MCF 10A (cell line): ENCODE data around the gene HARS2. TPM values are rescaled to one million over a fixed set of nuclear protein-coding genes. Genes with fewer than 3 reads are reported as not detected.

Experiments used
- Bru-seq: library from RNA; stranded (reverse); fragments of 400-500 nt; gene quantifications from one replicate; lab custom pipeline; 2021; lab: Mats Ljungman, UMichigan
- BruChase-seq, 2 experiments: library from RNA; stranded (reverse); fragments of 400-500 nt; gene quantifications; one replicate each; lab custom pipeline; 2021; lab: Mats Ljungman, UMichigan
- BruUV-seq: library from RNA; stranded (reverse); fragments of 400-500 nt; replicated peaks from 2 replicates; lab custom pipeline; 2021; lab: Mats Ljungman, UMichigan
- CTCF ChIA-PET: fragments of 300-600 bp; sonication (Branson Sonifier 250); formaldehyde crosslinking; extraction: SDS; loops from one replicate; lab custom pipeline; 2021; ENCODE audit warnings: antibody characterized with exemption, inconsistent platforms; lab: Yijun Ruan, JAX
- POLR2A ChIA-PET: fragments of 300-600, 350-650 bp; sonication (Branson Sonifier 250); formaldehyde crosslinking; extraction: SDS; loops from one replicate; lab custom pipeline; 2020; ENCODE audit warnings: antibody characterized with exemption, inconsistent platforms; lab: Yijun Ruan, JAX
- DNase-seq: peaks from one replicate; pipeline ENCODE4 v3.0.0-alpha.2; 2018; ENCODE audit not compliant: unreplicated experiment
- H3K27ac Mint-ChIP-seq: one replicate; pipeline ENCODE4 v1.8.0; 2022; ENCODE audit warnings: mild to moderate bottlenecking, low read depth, mixed read lengths; ENCODE audit not compliant: unreplicated experiment
- H3K27me3 Mint-ChIP-seq: one replicate; pipeline ENCODE4 v1.8.0; 2022; ENCODE audit warnings: mixed read lengths; ENCODE audit not compliant: insufficient read depth, unreplicated experiment
- H3K36me3 Mint-ChIP-seq: one replicate; pipeline ENCODE4 v1.8.0; 2022; ENCODE audit warnings: mild to moderate bottlenecking, moderate library complexity, mixed read lengths; ENCODE audit not compliant: insufficient read depth, unreplicated experiment
- H3K4me1 Mint-ChIP-seq: one replicate; pipeline ENCODE4 v1.8.0; 2022; ENCODE audit warnings: mixed read lengths; ENCODE audit not compliant: insufficient read depth, unreplicated experiment
- H3K4me3 Mint-ChIP-seq: one replicate; pipeline ENCODE4 v1.8.0; 2022; ENCODE audit warnings: mild to moderate bottlenecking, moderate library complexity, mixed read lengths; ENCODE audit not compliant: unreplicated experiment
- H3K9me3 Mint-ChIP-seq: one replicate; pipeline ENCODE4 v1.8.0; 2022; ENCODE audit warnings: mixed read lengths; ENCODE audit not compliant: unreplicated experiment
- CTCF ChIP-seq: fragments of 200-600 bp; IDR thresholded peaks from one replicate; pipeline ENCODE4 v1.8.0; 2022; ENCODE audit warnings: antibody characterized with exemption, mild to moderate bottlenecking; ENCODE audit not compliant: unreplicated experiment
- intact Hi-C: fragments of 100-400 bp; cut with micrococcal nuclease; formaldehyde crosslinking; loops from 2 replicates; pipeline ENCODE4 v1.14.1; 2022
- long read RNA-seq: library from polyadenylated mRNA; stranded (forward); transcript quantifications from one replicate; pipeline ENCODE4 v2.0.0, GENCODE V29; 2022
- total RNA-seq: library from RNA; stranded (reverse); gene quantifications from 2 replicates; pipeline ENCODE4 v1.2.3, GENCODE V29; 2022

HARS2 gene
- total RNA-seq (48.5 and 54.3 TPM in 2 replicates), Bru-seq, nascent RNA (percentile 90 among the genes with signal in this experiment), BruChase-seq, experiment 1, labeled RNA remaining after a 6-hour chase (percentile 94 among the genes with signal in this experiment), BruChase-seq, experiment 2, labeled RNA remaining after a 2-hour chase (percentile 95 among the genes with signal in this experiment)
- long read RNA-seq, transcript HARS2-219 (14 exons, 2,292 nt), result minor isoform, 10 of 171 reads
- long read RNA-seq, transcript HARS2-215 (12 exons, 2,346 nt), result minor isoform, 7 of 171 reads
- long read RNA-seq, transcript HARS2-201 (13 exons, 2,510 nt), result major isoform, 120 of 171 reads
- long read RNA-seq, partial matches to known transcripts, result 6 of 171 reads
- long read RNA-seq, other reads (novel, unspliced or antisense), result 27 of 171 reads

- DNase-seq, result peak; percentile 99
- Mint-ChIP-seq H3K36me3 (peaks cover 85% of the 10 kb centered on the region), H3K4me1 (peaks cover 16% of the 10 kb centered on the region), H3K9me3 (no peaks in the 10 kb centered on the region), H3K27me3 (no peaks in the 10 kb centered on the region), H3K4me3 (peak within 1 kb of the TSS; percentile 88), H3K27ac (peak within 1 kb of the TSS; percentile 87)
- CTCF ChIA-PET, result interaction anchor here (0.6 to 2.9 kb wide), 19 partner anchors 10 to 538 kb away, joined by 3 to 14 read pairs (median 3); partner anchors contain the start of genes EIF4EBP3 and WDR55
- POLR2A ChIA-PET, result interaction anchor here (0.6 to 9.6 kb wide), 47 partner anchors 11 to 574 kb away, joined by 3 to 153 read pairs (median 6); partner anchors contain the start of genes ANKHD1, APBB3, DND1 and EIF4EBP3
- intact Hi-C loops, result loop anchor here (1.0 kb wide), 4 partner anchors 20 to 116 kb away; partner anchors contain the start of genes IK, NDUFA2 and WDR55
- no peak for TF ChIP-seq CTCF
- BruUV-seq, result no TSS peak
Observed at GRCh38 chr5:140690941-140691924, at the start of gene HARS2, which contains the start of gene HARS1. Gene HARS2, plus strand, starts transcription at chr5:140691455. Its CDS starts 194 bp downstream, at chr5:140691649. Gene HARS1, minus strand, starts transcription at chr5:140691370. Its CDS starts 66 bp downstream, at chr5:140691304.

GRCh38 chr5:140641716-140642115, 49.5 kb upstream of the HARS2 start:
- H3K4me3 Mint-ChIP-seq, result no peak overlapping the region
- H3K27ac Mint-ChIP-seq, result peak overlapping the region; percentile 65
- BruUV-seq, result no TSS peak
- DNase-seq, result no peak
- ChIA-PET POLR2A (interaction anchor here (0.7 to 8.2 kb wide), 5 partner anchors 23 to 994 kb away, joined by 3 to 169 read pairs (median 18); partner anchors contain the start of genes APBB3, EIF4EBP3, HARS1 and HARS2), CTCF (interaction anchor here (0.7 to 2.3 kb wide), 7 partner anchors 9 to 484 kb away, joined by 3 to 9 read pairs (median 4); partner anchors contain the start of gene EIF4EBP3)
- no peak for TF ChIP-seq CTCF
- intact Hi-C loops, result no loop called here
- no peaks in the 10 kb centered on the region for H3K27me3 Mint-ChIP-seq
- no peaks in the 10 kb centered on the region for H3K9me3 Mint-ChIP-seq
- H3K36me3 Mint-ChIP-seq, result peaks cover 25% of the 10 kb centered on the region
- peaks cover 42% of the 10 kb centered on the region for H3K4me1 Mint-ChIP-seq

- ChIA-PET POLR2A (interaction anchor here (0.6 to 8.2 kb wide), 8 partner anchors 22 to 993 kb away, joined by 3 to 169 read pairs (median 11); partner anchors contain the start of genes ANKHD1, APBB3, DND1 and EIF4EBP3), CTCF (interaction anchor here (0.7 to 5.7 kb wide), 8 partner anchors 46 to 398 kb away, joined by 3 to 42 read pairs (median 4); partner anchors contain the start of gene EIF4EBP3)
- H3K4me1 Mint-ChIP-seq, result peaks cover 42% of the 10 kb centered on the region
- peak; percentile 14 for DNase-seq
- intact Hi-C loops, result no loop called here
- BruUV-seq, result no TSS peak
- no peak for TF ChIP-seq CTCF
- H3K9me3 Mint-ChIP-seq, result no peaks in the 10 kb centered on the region
- peaks cover 30% of the 10 kb centered on the region for H3K36me3 Mint-ChIP-seq
- no peak overlapping the region for H3K27ac Mint-ChIP-seq
- no peaks in the 10 kb centered on the region for H3K27me3 Mint-ChIP-seq
- no peak overlapping the region for H3K4me3 Mint-ChIP-seq
Observed at GRCh38 chr5:140642718-140643117, 48.5 kb upstream of the HARS2 start.
